GM19468 (cell line): Measurements from ENCODE around the gene CORIN.
"Not testable (repeated sequence)": the region's sequence is repeated elsewhere in the genome, so short reads cannot be mapped to it uniquely, and the experiment has no call there.

Source experiments
- ATAC-seq: cut with Tn5 transposase; IDR thresholded peaks from one replicate; pipeline ENCODE4 v1.9.1; 2021; ENCODE audit warnings: mild to moderate bottlenecking, moderate library complexity, moderate number of reproducible peaks; ENCODE audit not compliant: unreplicated experiment; ENCODE audit errors: extremely low read depth

The CORIN gene

DNA sequence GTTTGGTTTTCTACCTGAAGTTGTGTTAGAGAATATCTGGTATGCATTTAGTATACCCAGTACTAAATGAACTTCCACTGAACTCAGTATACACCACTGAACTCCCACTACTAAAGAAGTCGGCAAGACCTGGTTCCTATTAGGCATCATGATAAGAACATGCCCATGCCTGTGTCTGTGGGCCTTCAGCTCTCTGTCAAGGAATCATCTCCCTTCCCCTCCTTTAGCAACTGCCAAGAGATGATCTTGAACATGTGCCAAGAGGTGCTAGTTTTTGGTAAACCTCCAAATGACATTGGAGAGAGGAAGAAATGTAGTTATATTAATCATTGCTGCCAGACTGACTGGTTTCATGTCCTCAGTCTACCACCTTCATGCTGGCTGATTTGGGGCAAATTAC lies 239.5 kb downstream of the CORIN start:
- ATAC-seq = no peak

- ATAC-seq = no peak
Observed at GRCh38 chr4:47597696-47598095, 240.2 kb downstream of the CORIN start.

GRCh38 chr4:47590325-47590724 lies 247.5 kb downstream of the CORIN start:
- ATAC-seq = no peak

DNA sequence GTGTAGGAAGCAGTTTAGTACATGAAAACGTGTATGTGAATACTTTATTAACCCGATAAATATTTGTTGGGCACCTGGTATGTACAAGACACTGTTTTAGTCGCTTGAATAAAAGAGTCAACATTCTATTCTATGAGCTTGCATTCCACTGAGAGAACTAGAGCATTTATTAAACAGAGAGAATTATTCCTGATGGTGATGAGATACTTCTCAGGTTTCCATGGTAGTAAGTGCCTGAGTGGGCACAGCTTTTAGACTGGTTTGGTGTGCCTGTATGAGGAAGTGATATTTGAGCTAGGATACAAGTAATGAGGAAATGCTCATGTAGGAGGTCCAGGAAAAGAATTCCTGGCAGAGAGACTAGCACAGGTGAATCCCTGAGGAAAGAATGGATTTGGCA lies 258.6 kb downstream of the CORIN start:
- ATAC-seq = no peak

DNA sequence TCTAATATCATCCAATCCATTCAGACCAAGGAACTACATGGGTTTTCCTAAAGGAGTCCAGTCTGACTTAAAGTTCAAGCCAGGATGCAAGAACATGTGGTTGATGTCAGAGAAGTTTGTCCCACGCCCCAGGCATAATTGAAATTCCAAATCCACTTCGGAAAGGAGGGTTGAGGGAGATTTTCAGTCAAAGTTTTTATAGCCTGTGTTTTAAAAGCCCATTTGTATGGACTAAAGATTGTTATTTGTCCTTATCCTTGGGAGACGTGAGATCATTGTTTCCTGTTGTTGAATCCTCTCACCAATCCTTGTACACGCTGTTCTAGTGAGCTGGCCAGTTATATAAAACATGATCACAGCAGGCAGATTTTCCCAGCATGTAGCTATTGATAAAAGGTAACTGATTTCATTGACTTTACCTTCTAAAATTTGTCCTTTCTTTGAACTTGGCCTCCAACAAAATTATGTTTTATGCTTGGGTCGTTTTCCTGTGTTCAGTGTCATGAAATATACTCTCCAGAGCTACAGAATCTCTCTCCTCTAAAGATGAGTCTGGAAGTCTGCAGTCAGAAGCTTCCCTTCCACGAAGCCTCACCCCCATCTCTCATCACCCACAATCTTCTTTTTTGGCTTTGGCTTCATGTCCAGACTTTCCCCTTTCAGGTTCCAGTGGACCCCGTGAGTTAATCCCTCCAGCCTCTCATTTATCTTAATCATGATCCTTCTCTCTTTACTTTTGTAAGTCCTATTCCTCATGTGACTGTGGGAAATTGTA lies 259.9 kb downstream of the CORIN start:
- no peak for ATAC-seq

GRCh38 chr4:47572981-47573380 lies 264.9 kb downstream of the CORIN start:
- ATAC-seq = no peak

DNA sequence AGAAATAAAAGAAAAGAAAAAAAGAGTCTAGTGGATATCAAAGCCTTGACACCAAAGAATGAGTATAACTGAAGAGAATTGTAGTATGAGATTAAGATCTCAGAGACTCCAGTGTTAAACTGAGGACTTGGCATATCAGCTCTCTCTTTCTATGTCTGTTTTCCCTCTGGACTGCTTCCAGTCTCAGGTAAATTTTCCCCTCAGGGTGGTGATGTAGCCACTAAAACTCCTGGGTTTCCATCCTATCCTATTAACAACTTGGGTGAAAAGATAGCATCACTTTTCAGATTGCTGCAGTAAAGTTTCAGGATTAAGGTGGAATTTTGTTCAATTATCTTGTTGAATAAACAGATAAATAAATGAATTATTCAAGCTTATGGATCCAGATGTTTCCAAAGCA lies 267.1 kb downstream of the CORIN start:
- no peak for ATAC-seq

- ATAC-seq = no peak
Observed at GRCh38 chr4:47567511-47567910, 270.4 kb downstream of the CORIN start.

GRCh38 chr4:47566969-47567368 lies 270.9 kb downstream of the CORIN start:
- ATAC-seq = no peak

DNA sequence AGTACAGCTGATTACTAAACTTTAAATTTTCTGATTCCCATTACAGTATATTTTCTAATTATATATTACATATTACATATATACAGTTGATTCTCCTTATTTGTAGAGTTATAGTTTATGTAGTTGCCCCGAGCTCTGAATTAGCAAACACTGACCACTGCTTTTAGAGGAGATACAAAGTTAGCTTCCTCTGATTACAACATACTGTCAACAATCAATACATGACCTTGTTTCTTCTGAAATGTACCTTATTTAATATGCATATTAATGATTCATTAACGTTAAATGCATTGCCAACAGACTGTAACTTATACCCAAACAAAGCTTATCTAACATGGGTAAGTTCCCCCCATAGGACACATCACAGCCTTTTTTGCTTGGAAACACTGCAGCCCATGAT lies 271.3 kb downstream of the CORIN start:
- no peak for ATAC-seq

DNA sequence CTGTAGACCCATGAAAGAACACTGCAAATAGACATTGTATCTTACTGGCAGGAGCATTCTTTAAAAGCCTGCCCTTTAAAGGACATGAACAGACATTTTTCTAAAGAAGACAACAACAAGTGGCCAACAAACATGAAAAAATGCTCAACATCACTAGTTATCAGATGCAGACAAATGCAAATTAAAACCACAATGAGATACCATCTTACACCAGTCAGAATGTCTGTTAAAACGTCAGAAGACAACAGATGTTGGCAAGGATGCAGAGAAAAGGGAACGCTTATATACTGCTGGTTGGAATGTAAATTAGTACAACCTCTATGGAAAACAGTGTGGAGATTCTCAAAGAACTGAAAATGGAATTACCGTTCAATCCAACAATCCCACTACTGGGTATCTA lies 275.6 kb downstream of the CORIN start:
- no peak for ATAC-seq

DNA sequence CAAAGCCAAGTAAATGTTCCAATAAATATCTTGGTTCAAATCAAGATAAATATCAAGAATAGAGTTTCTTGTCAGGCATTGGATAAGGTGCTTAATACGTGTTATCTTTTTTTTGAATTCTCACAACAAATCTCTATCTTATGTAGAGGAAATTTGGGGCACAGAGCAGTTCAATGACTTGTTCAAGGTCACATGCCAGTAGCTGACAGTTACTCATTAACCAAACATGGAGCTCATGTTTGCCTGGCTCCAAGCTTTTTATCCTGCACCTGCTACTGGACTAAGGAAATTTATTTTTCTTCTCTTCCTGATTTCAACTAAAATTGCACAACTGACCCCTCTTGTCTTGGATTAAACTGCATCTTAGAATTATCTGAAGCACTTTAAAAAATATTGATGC lies 276.5 kb downstream of the CORIN start:
- ATAC-seq = no peak

DNA sequence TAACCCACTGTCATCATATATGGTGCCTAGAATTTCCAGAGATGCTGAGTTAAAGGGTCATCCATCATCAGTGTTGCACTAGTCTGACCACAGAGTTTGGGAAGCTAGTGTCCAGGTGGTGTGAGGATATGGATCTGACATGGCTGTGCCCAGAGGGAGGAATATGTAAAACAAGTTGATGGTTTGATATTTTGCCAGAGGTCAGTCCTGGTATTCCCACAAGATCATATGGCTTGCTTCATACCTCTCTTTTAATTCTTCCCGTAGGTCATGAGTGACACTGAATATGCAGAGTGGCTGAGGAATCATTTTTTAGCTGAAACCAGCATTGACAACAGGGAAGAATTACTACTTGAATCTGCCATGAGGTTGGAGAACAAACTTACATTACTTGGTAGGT lies 277.2 kb downstream of the CORIN start:
- no peak for ATAC-seq

- ATAC-seq = no peak
Observed at GRCh38 chr4:47557255-47557654, 280.6 kb downstream of the CORIN start.

- not testable (repeated sequence) for ATAC-seq
Observed at GRCh38 chr4:47555920-47556319, 281.9 kb downstream of the CORIN start.

- no peak for ATAC-seq
Observed at GRCh38 chr4:47553329-47554125, 284.3 kb downstream of the CORIN start.

DNA sequence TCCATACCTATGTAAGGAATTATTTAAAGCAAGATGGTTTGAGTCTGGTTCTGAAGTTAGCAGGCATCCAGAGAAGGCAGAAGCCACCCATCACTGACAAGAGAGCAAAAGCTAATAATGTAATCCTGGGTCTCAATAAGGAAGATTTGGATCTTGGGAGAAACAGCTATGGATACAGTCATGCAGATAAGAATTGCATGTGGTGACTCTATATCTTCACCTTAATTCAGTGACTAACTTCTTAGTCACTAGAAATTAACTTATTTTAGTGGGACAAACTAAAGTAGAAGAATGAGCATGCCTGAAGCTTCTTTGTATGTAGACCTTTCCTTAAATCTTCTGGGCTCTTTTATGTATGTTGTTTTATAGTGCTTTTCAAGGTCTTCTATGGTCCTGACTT lies 286.2 kb downstream of the CORIN start:
- no peak for ATAC-seq

- ATAC-seq = no peak
Observed at GRCh38 chr4:47550899-47551548, 286.8 kb downstream of the CORIN start.

- not testable (repeated sequence) for ATAC-seq
Observed at GRCh38 chr4:47550357-47550756, 287.5 kb downstream of the CORIN start.
